Measurements from ENCODE around the gene ENGASE. TPM values are rescaled to one million over a fixed set of nuclear protein-coding genes. Genes with fewer than 3 reads are reported as not detected.

ENGASE gene
- total RNA-seq, 1 donor from 2014 or later = 72.6 TPM

- no peak overlapping the region for H3K4me3 Mint-ChIP-seq
- DNase-seq (ENCODE audit: extremely low spot score, unreplicated experiment) = no peak
- H3K27ac Mint-ChIP-seq = no peak overlapping the region
- H3K36me3 Mint-ChIP-seq = peaks cover 6% of the 10 kb centered on the region
- no peaks in the 10 kb centered on the region for H3K9me3 Mint-ChIP-seq
- peaks cover 2% of the 10 kb centered on the region for H3K4me1 Mint-ChIP-seq (ENCODE audit: unreplicated experiment)
- TF ChIP-seq CTCF (conservative IDR thresholded peaks at IDR 0.05) = no peak
- H3K27me3 Mint-ChIP-seq = no peaks in the 10 kb centered on the region
Measured at GRCh38 chr17:79080761-79081290, 6.2 kb downstream of the ENGASE start.

GRCh38 chr17:79081571-79082276, 7.1 kb downstream of the ENGASE start:
- H3K27ac Mint-ChIP-seq = no peak overlapping the region

GRCh38 chr17:79082311-79083190, 7.9 kb downstream of the ENGASE start:
- no peak overlapping the region for H3K27ac Mint-ChIP-seq
- H3K36me3 Mint-ChIP-seq = peaks cover 6% of the 10 kb centered on the region
- no peaks in the 10 kb centered on the region for H3K9me3 Mint-ChIP-seq
- DNase-seq (ENCODE audit: extremely low spot score, unreplicated experiment) = no peak
- no peaks in the 10 kb centered on the region for H3K4me1 Mint-ChIP-seq (ENCODE audit: unreplicated experiment)
- H3K4me3 Mint-ChIP-seq = no peak overlapping the region
- no peaks in the 10 kb centered on the region for H3K27me3 Mint-ChIP-seq
- TF ChIP-seq CTCF (conservative IDR thresholded peaks at IDR 0.05) = peak; percentile 89

More at GRCh38 chr17:79081571-79082276, 7.1 kb downstream of the ENGASE start:
- TF ChIP-seq CTCF (conservative IDR thresholded peaks at IDR 0.05) = no peak
- Mint-ChIP-seq H3K27me3 (no peaks in the 10 kb centered on the region), H3K4me3 (no peak overlapping the region), H3K9me3 (no peaks in the 10 kb centered on the region), H3K36me3 (peaks cover 6% of the 10 kb centered on the region), H3K4me1 (ENCODE audit: unreplicated experiment) (no peaks in the 10 kb centered on the region)
- DNase-seq (ENCODE audit: extremely low spot score, unreplicated experiment) = no peak

GRCh38 chr17:79083191-79083971, 8.8 kb downstream of the ENGASE start:
- no peaks in the 10 kb centered on the region for H3K9me3 Mint-ChIP-seq

More at GRCh38 chr17:79083191-79083971, 8.8 kb downstream of the ENGASE start:
- no peak for DNase-seq (ENCODE audit: extremely low spot score, unreplicated experiment)
- no peak for TF ChIP-seq CTCF (conservative IDR thresholded peaks at IDR 0.05)
- no peak overlapping the region for H3K4me3 Mint-ChIP-seq
- no peak overlapping the region for H3K27ac Mint-ChIP-seq
- no peaks in the 10 kb centered on the region for H3K4me1 Mint-ChIP-seq (ENCODE audit: unreplicated experiment)
- H3K36me3 Mint-ChIP-seq = peaks cover 6% of the 10 kb centered on the region
- no peaks in the 10 kb centered on the region for H3K27me3 Mint-ChIP-seq
